ENCODE measurements around the gene NOPCHAP1. TPM values are rescaled to one million over a fixed set of nuclear protein-coding genes. Genes with fewer than 3 reads are reported as not detected.

Gene NOPCHAP1
- total and polyA plus RNA-seq, 8 donors: 2.6 to 29.8 (median 10.5) TPM

- DNase-seq: peak in 1 of 2 donors; percentile 62
- peaks cover 6 to 49% (median 30%) of the 10 kb centered on the region in 4 donors for H3K4me1 ChIP-seq
- H3K36me3 ChIP-seq: no peaks in the 10 kb centered on the region
- H3K9me3 ChIP-seq: no peaks in the 10 kb centered on the region
- H3K27ac ChIP-seq: peak overlapping the region in 4 of 5 donors; percentile 56 to 94 (median 86)
- no peak overlapping the region for H3K4me3 ChIP-seq
- intact Hi-C loops (cut with DNase I; ENCODE audit: low total_unique reads): no loop called here
- no peak for TF ChIP-seq POLR2A (IDR thresholded peaks at IDR 0.05)
- no peak for TF ChIP-seq EP300 (IDR thresholded peaks at IDR 0.05)
- TF ChIP-seq CTCF (IDR thresholded peaks at IDR 0.05): no peak
- no peak for TF ChIP-seq POLR2AphosphoS5 (IDR thresholded peaks at IDR 0.05)
- H3K27me3 ChIP-seq: no peaks in the 10 kb centered on the region
- WGBS, 5 donors: 26 to 61% (median 43%) methylated on average over 3 of the region's 3 CpGs
These were observed 33.3 kb upstream of the NOPCHAP1 start for GRCh38 chr12:104952816-104953215.

- Histone ChIP-seq H3K4me1 (peaks cover 3 to 44% (median 30%) of the 10 kb centered on the region in 4 donors), H3K27ac (peak overlapping the region; percentile 45 to 94 (median 82)), H3K9me3 (no peaks in the 10 kb centered on the region), H3K36me3 (no peaks in the 10 kb centered on the region), H3K4me3 (peak overlapping the region in 1 of 4 donors; percentile 1), H3K27me3 (no peaks in the 10 kb centered on the region)
- peak; percentile 56 to 76 for DNase-seq
- peak in 2 of 3 donors; percentile 72 to 87 for TF ChIP-seq POLR2AphosphoS5 (IDR thresholded peaks at IDR 0.05)
- TF ChIP-seq CTCF (IDR thresholded peaks at IDR 0.05): no peak
- TF ChIP-seq EP300 (IDR thresholded peaks at IDR 0.05): no peak
- TF ChIP-seq POLR2A (IDR thresholded peaks at IDR 0.05): no peak
- 32 to 59% (median 37%) methylated on average over 2 of the region's 2 CpGs for WGBS, 5 donors
- intact Hi-C loops (cut with DNase I; ENCODE audit: low total_unique reads): no loop called here
These were observed 32.8 kb upstream of the NOPCHAP1 start for GRCh38 chr12:104953323-104953722.

GRCh38 chr12:104955703-104956102 is 30.4 kb upstream of the NOPCHAP1 start:
- no peak for DNase-seq
- Histone ChIP-seq H3K36me3 (no peaks in the 10 kb centered on the region), H3K4me3 (peak overlapping the region in 1 of 4 donors; percentile 77), H3K9me3 (no peaks in the 10 kb centered on the region), H3K4me1 (peaks cover 15 to 56% (median 44%) of the 10 kb centered on the region in 4 donors), H3K27ac (peak overlapping the region in 4 of 5 donors; percentile 82 to 95 (median 92)), H3K27me3 (no peaks in the 10 kb centered on the region)
- WGBS, 5 donors: 81 to 92% (median 86%) methylated on average over 2 of the region's 2 CpGs
- TF ChIP-seq POLR2A (IDR thresholded peaks at IDR 0.05) (no peak), POLR2AphosphoS5 (IDR thresholded peaks at IDR 0.05) (no peak), EP300 (IDR thresholded peaks at IDR 0.05) (no peak), CTCF (IDR thresholded peaks at IDR 0.05) (no peak)
- intact Hi-C loops (cut with DNase I; ENCODE audit: low total_unique reads): no loop called here

GRCh38 chr12:104956870-104957718 is 29.0 kb upstream of the NOPCHAP1 start:
- peak in 1 of 2 donors; percentile 27 for DNase-seq
- H3K27ac ChIP-seq: peak overlapping the region; percentile 91 to 97 (median 95)
- no peaks in the 10 kb centered on the region for H3K27me3 ChIP-seq
- 9 to 21% (median 11%) methylated on average over 13 of the region's 13 CpGs for WGBS, 5 donors
- intact Hi-C loops (cut with DNase I; ENCODE audit: low total_unique reads): no loop called here
- H3K9me3 ChIP-seq: no peaks in the 10 kb centered on the region
- no peak for TF ChIP-seq POLR2AphosphoS5 (IDR thresholded peaks at IDR 0.05)
- no peak for TF ChIP-seq CTCF (IDR thresholded peaks at IDR 0.05)
- no peak for TF ChIP-seq EP300 (IDR thresholded peaks at IDR 0.05)
- H3K36me3 ChIP-seq: no peaks in the 10 kb centered on the region
- H3K4me1 ChIP-seq: peaks cover 15 to 56% (median 44%) of the 10 kb centered on the region in 4 donors
- H3K4me3 ChIP-seq: peak overlapping the region; percentile 77 to 91 (median 90)

All from stomach (tissue), 9 donors.